ENCODE results near the gene SLC25A20. TPM values are rescaled to one million over a fixed set of nuclear protein-coding genes. Genes with fewer than 3 reads are reported as not detected.
"Not testable (repeated sequence)": the region's sequence is repeated elsewhere in the genome, so short reads cannot be mapped to it uniquely, and the experiment has no call there.

The SLC25A20 gene
- total and polyA plus RNA-seq, 2 donors = 26.3 to 32.3 TPM

DNA sequence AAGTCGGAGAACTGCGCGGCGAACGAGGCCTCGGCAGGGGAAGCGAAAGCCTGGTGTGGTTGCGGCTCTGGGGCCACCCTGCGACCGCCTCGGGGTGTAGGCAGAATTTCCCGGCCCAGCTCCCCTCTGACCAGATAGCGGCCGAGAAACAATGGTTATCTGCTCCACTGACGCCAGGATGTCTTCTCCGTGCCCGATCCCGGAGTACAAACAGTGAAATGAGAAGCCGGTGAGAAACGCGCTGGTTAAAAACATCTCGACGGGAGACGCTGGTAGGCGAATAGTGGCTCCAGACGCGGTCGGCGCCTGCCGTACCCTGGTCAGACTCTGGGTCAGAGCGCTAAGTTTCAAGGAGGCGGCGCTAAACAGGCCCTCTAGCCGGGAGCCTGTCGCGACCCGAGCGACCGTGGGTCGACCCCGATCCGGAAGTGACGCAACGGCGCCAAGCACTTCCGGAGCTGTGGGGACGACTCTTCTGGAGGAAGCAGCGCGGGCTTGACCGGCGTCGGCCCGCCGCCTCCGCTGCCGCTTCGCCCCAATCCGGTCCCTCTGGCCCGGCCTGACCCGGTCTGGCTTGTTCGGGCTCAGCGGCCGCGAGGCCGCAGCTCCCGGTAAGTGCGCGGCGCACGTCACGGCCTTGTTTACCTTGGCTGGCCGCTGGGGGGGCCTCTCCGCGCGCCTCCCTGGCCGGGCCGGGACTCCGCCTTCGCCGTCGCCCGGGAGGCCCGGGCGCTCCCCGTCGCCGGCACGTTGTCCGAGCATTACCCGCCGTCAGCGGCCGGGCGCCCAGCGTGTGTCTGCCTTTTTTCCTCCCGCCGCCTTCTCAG, 19.9 kb upstream of the SLC25A20 start, which contains the start of gene ARIH2:
ARIH2 (plus strand) TSS at position 455 of the 827 bp plus-strand sequence. CDS start 8,717 bp downstream, outside the sequence.
- peak; percentile 80 to 94 (median 89) for DNase-seq (ENCODE audit: low read depth in 6 of 9, low spot score in 9 of 9)
- Histone ChIP-seq H3K27ac (ENCODE audit: low read depth in 1 of 2, low read length in 1 of 2) (peak within 1 kb of the TSS; percentile 89 to 98), H3K4me1 (ENCODE audit: control insufficient read depth in 2 of 2, insufficient read depth in 2 of 2, low read length in 2 of 2) (peaks cover 3 to 23% of the 10 kb centered on the region in 2 donors), H3K4me3 (ENCODE audit: low read length in 2 of 2) (peak within 1 kb of the TSS; percentile 89 to 95), H3K27me3 (ENCODE audit: control insufficient read depth in 2 of 2, insufficient read depth in 1 of 2, low read length in 1 of 2) (no peaks in the 10 kb centered on the region), H3K9me3 (ENCODE audit: control insufficient read depth in 2 of 2, insufficient read depth in 1 of 2, low read length in 1 of 2) (peaks cover 0 to 5% of the 10 kb centered on the region in 2 donors), H3K36me3 (ENCODE audit: control insufficient read depth in 2 of 2, insufficient read depth in 2 of 2, low read length in 1 of 2) (peaks cover 4 to 20% of the 10 kb centered on the region in 2 donors)
- WGBS = under 1% methylated on average over 97 of the region's 97 CpGs

DNA sequence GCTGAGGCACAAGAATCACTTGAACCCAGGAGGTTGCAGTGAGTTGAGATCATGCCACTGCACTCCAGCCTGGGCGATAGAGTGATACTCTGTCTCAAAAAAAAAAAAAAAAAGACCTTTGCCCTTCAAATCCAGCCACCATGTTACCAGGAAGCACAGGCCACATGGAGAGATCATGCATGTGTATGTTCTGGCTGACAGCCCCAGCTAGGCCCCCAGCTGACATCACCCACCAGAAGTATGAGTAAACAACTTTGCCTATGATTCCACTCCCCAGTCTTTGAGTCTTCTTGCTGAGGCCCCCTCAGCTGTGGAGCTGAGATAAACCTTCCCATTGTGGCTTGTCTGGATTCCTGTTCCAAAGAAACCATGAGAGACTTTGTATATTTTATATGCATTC, 16.6 kb upstream of the SLC25A20 start:
- no peak for DNase-seq (ENCODE audit: low read depth in 6 of 9, low spot score in 9 of 9)
- no peaks in the 10 kb centered on the region for H3K27me3 ChIP-seq (ENCODE audit: control insufficient read depth in 2 of 2, insufficient read depth in 1 of 2, low read length in 1 of 2)

DNA sequence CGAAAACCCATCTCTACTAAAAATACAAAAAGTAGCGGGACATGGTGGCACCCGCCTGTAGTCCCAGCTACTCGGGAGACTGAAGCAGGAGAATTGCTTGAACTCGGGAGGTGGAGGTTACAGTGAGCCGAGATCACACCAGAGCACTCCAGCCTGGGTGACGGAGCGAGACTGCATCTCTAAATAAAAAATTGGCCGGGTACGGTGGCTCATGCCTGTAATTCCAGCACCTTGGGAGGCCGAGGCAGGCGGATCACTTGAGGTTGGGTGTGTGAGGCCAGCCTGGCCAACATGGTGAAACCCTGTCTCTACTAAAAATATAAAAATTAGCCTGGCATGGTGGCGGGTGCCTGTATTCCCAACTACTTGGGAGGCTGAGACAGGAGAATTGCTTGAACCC, 8.3 kb upstream of the SLC25A20 start:
- not testable (repeated sequence) for DNase-seq (ENCODE audit: low read depth in 6 of 9, low spot score in 9 of 9); H3K36me3 ChIP-seq (ENCODE audit: control insufficient read depth in 2 of 2, insufficient read depth in 2 of 2, low read length in 1 of 2); H3K4me3 ChIP-seq (ENCODE audit: low read length in 2 of 2); H3K27ac ChIP-seq (ENCODE audit: low read depth in 1 of 2, low read length in 1 of 2); H3K27me3 ChIP-seq (ENCODE audit: control insufficient read depth in 2 of 2, insufficient read depth in 1 of 2, low read length in 1 of 2); H3K9me3 ChIP-seq (ENCODE audit: control insufficient read depth in 2 of 2, insufficient read depth in 1 of 2, low read length in 1 of 2); H3K4me1 ChIP-seq (ENCODE audit: control insufficient read depth in 2 of 2, insufficient read depth in 2 of 2, low read length in 2 of 2)
- WGBS = 97% methylated on average over 13 of the region's 13 CpGs

More for the DNA sequence above, 16.6 kb upstream of the SLC25A20 start:
- Histone ChIP-seq H3K36me3 (ENCODE audit: control insufficient read depth in 2 of 2, insufficient read depth in 2 of 2, low read length in 1 of 2) (peaks cover 0 to 3% of the 10 kb centered on the region in 2 donors), H3K4me1 (ENCODE audit: control insufficient read depth in 2 of 2, insufficient read depth in 2 of 2, low read length in 2 of 2) (peaks cover 3 to 18% of the 10 kb centered on the region in 2 donors), H3K9me3 (ENCODE audit: control insufficient read depth in 2 of 2, insufficient read depth in 1 of 2, low read length in 1 of 2) (peaks cover 0 to 5% of the 10 kb centered on the region in 2 donors), H3K4me3 (ENCODE audit: low read length in 2 of 2) (no peak overlapping the region), H3K27ac (ENCODE audit: low read depth in 1 of 2, low read length in 1 of 2) (no peak overlapping the region)
- WGBS = 100% methylated on average over 1 of the region's 1 CpG

DNA sequence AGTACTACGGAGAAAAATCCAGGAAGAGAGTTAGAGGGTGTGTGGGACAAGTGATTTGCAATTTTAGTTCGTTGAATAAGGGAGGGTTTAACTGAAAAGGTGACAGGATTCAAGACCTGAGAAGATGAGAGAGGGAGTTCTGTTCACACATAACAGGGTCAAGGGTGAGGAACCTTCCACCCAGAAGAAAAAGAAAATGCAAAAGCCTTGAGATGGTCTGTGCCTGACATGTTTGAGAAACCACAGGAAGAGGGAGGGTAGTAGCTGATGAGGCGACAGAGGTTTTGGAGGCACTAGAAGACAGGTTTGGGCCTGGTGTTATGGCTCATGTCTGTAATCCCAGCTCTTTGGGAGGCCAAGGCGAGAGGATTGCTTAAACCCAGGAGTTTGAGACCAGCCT, 591 bp upstream of the SLC25A20 start:
- no peaks in the 10 kb centered on the region for H3K27me3 ChIP-seq (ENCODE audit: control insufficient read depth in 2 of 2, insufficient read depth in 1 of 2, low read length in 1 of 2)
- peaks cover 13 to 28% of the 10 kb centered on the region in 2 donors for H3K4me1 ChIP-seq (ENCODE audit: control insufficient read depth in 2 of 2, insufficient read depth in 2 of 2, low read length in 2 of 2)
- peak overlapping the region; percentile 72 for H3K27ac ChIP-seq (ENCODE audit: low read depth in 1 of 2, low read length in 1 of 2)
- H3K9me3 ChIP-seq (ENCODE audit: control insufficient read depth in 2 of 2, insufficient read depth in 1 of 2, low read length in 1 of 2) = peaks cover 0 to 4% of the 10 kb centered on the region in 2 donors
- H3K4me3 ChIP-seq (ENCODE audit: low read length in 2 of 2) = peak overlapping the region in 1 of 2 donors; percentile 97
- peak in 6 of 9 donors; percentile 12 to 61 (median 28) for DNase-seq (ENCODE audit: low read depth in 6 of 9, low spot score in 9 of 9)
- WGBS = 63% methylated on average over 4 of the region's 4 CpGs
- H3K36me3 ChIP-seq (ENCODE audit: control insufficient read depth in 2 of 2, insufficient read depth in 2 of 2, low read length in 1 of 2) = no peaks in the 10 kb centered on the region

DNA sequence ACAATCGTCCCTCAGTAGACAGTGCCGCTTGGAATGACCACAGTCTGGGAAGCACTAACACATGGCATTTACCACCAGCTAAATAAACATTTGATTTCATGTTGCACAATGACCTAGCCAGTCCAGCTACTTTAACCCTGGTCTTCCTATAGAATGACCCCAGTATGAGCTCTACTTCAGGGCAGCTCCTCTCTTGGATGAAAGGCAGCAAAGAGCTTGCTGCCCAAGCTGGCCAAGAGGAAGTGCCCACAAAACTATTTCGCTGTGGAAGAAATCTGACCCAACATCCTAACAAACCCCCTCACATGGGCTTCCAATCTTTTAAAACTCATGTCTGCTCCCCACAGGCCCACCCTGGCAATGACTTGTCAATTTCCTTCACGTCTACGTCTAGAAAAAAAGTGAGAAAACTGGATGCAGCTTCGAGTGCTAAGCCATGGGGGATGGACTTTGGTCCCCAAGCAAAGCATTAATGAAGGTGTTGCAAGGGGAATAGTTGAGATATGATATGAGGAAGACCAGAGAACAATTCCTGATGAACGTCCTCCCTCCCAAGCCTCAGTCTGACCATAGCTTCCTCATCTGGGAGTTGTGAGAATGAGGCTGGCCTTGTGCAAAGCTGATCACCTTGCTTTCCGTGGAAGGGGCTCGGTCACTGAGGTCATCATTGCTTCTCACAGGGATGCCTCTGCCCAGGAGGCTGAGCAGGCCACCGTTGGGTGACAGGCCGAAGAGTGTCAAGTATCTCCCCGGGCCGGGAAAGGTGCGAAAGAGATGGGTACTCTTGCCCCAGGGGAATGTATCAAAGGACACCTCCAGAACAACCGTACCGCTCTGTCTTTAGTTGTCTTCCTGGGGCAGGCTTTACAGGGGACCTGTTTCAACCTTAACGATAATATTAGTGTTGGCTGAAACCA, 964 bp downstream of the SLC25A20 start:
- peak overlapping the region; percentile 97 to 98 for H3K4me3 ChIP-seq (ENCODE audit: low read length in 2 of 2)
- no peaks in the 10 kb centered on the region for H3K36me3 ChIP-seq (ENCODE audit: control insufficient read depth in 2 of 2, insufficient read depth in 2 of 2, low read length in 1 of 2)
- peaks cover 13 to 28% of the 10 kb centered on the region in 2 donors for H3K4me1 ChIP-seq (ENCODE audit: control insufficient read depth in 2 of 2, insufficient read depth in 2 of 2, low read length in 2 of 2)
- peak in 1 of 9 donors; percentile 7 for DNase-seq (ENCODE audit: low read depth in 6 of 9, low spot score in 9 of 9)
- H3K27ac ChIP-seq (ENCODE audit: low read depth in 1 of 2, low read length in 1 of 2) = peak overlapping the region; percentile 72 to 93
- H3K27me3 ChIP-seq (ENCODE audit: control insufficient read depth in 2 of 2, insufficient read depth in 1 of 2, low read length in 1 of 2) = no peaks in the 10 kb centered on the region
- peaks cover 0 to 4% of the 10 kb centered on the region in 2 donors for H3K9me3 ChIP-seq (ENCODE audit: control insufficient read depth in 2 of 2, insufficient read depth in 1 of 2, low read length in 1 of 2)
- WGBS = 58% methylated on average over 17 of the region's 17 CpGs

DNA sequence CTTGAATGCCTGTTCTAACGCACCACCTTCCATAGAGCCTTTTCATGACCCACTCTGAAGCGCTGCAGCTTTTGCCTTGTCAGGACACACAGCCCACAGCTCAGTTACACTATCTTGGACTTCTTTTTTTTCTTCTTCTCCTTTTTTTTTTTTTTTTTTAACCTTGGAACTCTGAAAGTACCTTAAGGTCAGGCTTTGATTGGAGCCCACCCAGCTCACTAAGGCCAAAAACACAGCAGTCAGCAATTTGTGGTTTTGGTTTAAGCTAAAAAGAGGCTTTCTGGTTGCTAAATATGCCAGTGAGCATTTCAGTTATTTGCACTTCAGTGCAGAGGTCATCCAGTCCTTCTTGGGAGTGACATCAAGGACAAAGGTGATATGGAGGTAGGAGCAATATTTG, 1.7 kb downstream of the SLC25A20 start:
- WGBS = 96% methylated on average over 2 of the region's 2 CpGs

DNA sequence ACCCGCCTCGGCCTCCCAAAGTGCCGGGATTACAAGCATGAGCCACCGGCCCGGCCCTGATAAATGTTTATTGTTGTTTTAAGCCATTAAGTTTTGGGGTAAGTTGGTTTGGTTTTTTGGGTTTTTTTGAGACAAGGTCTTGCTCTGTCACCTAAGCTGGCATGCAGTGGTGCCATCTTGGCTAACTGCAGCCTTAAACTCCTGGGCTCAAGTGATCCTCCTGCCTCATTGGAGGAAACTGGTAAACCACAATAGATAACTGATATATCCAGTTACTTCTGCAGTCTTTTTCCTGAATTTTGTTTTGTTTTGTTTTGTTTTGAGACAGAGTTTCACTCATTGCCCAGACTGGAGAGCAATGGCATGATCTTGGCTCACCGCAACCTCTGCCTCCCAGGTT, 4.2 kb downstream of the SLC25A20 start:
- no peak for DNase-seq (ENCODE audit: low read depth in 6 of 9, low spot score in 9 of 9)
- peaks cover 8 to 12% of the 10 kb centered on the region in 2 donors for H3K36me3 ChIP-seq (ENCODE audit: control insufficient read depth in 2 of 2, insufficient read depth in 2 of 2, low read length in 1 of 2)
- no peak overlapping the region for H3K4me3 ChIP-seq (ENCODE audit: low read length in 2 of 2)
- WGBS = 97% methylated on average over 6 of the region's 6 CpGs
- peaks cover 13 to 25% of the 10 kb centered on the region in 2 donors for H3K4me1 ChIP-seq (ENCODE audit: control insufficient read depth in 2 of 2, insufficient read depth in 2 of 2, low read length in 2 of 2)
- H3K9me3 ChIP-seq (ENCODE audit: control insufficient read depth in 2 of 2, insufficient read depth in 1 of 2, low read length in 1 of 2) = peaks cover 0 to 4% of the 10 kb centered on the region in 2 donors
- no peaks in the 10 kb centered on the region for H3K27me3 ChIP-seq (ENCODE audit: control insufficient read depth in 2 of 2, insufficient read depth in 1 of 2, low read length in 1 of 2)
- no peak overlapping the region for H3K27ac ChIP-seq (ENCODE audit: low read depth in 1 of 2, low read length in 1 of 2)

More for the DNA sequence above, 1.7 kb downstream of the SLC25A20 start:
- peaks cover 0 to 4% of the 10 kb centered on the region in 2 donors for H3K9me3 ChIP-seq (ENCODE audit: control insufficient read depth in 2 of 2, insufficient read depth in 1 of 2, low read length in 1 of 2)
- H3K4me1 ChIP-seq (ENCODE audit: control insufficient read depth in 2 of 2, insufficient read depth in 2 of 2, low read length in 2 of 2) = peaks cover 13 to 28% of the 10 kb centered on the region in 2 donors
- no peak for DNase-seq (ENCODE audit: low read depth in 6 of 9, low spot score in 9 of 9)
- no peak overlapping the region for H3K4me3 ChIP-seq (ENCODE audit: low read length in 2 of 2)
- peaks cover 0 to 1% of the 10 kb centered on the region in 2 donors for H3K36me3 ChIP-seq (ENCODE audit: control insufficient read depth in 2 of 2, insufficient read depth in 2 of 2, low read length in 1 of 2)
- no peak overlapping the region for H3K27ac ChIP-seq (ENCODE audit: low read depth in 1 of 2, low read length in 1 of 2)
- no peaks in the 10 kb centered on the region for H3K27me3 ChIP-seq (ENCODE audit: control insufficient read depth in 2 of 2, insufficient read depth in 1 of 2, low read length in 1 of 2)

DNA sequence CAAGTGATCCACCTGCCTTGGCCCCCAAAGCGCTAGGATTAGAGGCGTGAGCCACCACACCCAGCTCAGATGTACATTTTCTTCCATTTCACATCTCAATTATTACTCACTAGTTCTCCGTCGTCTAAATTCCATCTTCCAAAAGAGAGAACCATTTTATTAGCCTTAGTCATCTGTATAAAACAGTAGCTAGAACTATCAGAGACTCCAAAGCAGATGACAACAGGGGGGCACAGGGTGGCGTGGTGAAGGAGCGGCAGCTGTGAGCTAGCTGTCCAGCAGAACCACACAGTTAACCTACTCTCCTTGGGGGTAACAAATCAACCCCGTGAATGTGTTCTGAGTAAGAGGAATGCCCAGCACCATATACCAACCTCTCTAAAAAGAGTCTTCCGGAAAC, 7.1 kb downstream of the SLC25A20 start:
- H3K36me3 ChIP-seq (ENCODE audit: control insufficient read depth in 2 of 2, insufficient read depth in 2 of 2, low read length in 1 of 2) = peaks cover 8 to 18% of the 10 kb centered on the region in 2 donors
- H3K4me1 ChIP-seq (ENCODE audit: control insufficient read depth in 2 of 2, insufficient read depth in 2 of 2, low read length in 2 of 2) = no peaks in the 10 kb centered on the region
- no peaks in the 10 kb centered on the region for H3K9me3 ChIP-seq (ENCODE audit: control insufficient read depth in 2 of 2, insufficient read depth in 1 of 2, low read length in 1 of 2)
- H3K27ac ChIP-seq (ENCODE audit: low read depth in 1 of 2, low read length in 1 of 2) = no peak overlapping the region
- WGBS = 98% methylated on average over 8 of the region's 8 CpGs
- DNase-seq (ENCODE audit: low read depth in 6 of 9, low spot score in 9 of 9) = no peak
- H3K27me3 ChIP-seq (ENCODE audit: control insufficient read depth in 2 of 2, insufficient read depth in 1 of 2, low read length in 1 of 2) = no peaks in the 10 kb centered on the region
- H3K4me3 ChIP-seq (ENCODE audit: low read length in 2 of 2) = no peak overlapping the region

Measured in thymus (tissue), 11 donors.